NCI-H460 (cell line): ENCODE results near the gene ZNF101. TPM values are rescaled to one million over a fixed set of nuclear protein-coding genes. Genes with fewer than 3 reads are reported as not detected.
A peak's percentile ranks its signal among the peaks of the same experiment; 100 is the strongest.

ENCODE experiments used
- DNase-seq: peaks from one replicate; pipeline ENCODE4 v3.0.0-alpha.2; 2016; ENCODE audit warnings: low read depth; ENCODE audit errors: extremely low read depth
- total RNA-seq: library from RNA; depleted of rRNA; stranded (reverse); fragments of >200 nt; shearing (Covaris generic); gene quantifications from 2 replicates; pipeline ENCODE4 v1.2.3, GENCODE V29; 2014

Gene ZNF101
- total RNA-seq, 1 experiment from 2014 or later = 7.0 TPM

DNA sequence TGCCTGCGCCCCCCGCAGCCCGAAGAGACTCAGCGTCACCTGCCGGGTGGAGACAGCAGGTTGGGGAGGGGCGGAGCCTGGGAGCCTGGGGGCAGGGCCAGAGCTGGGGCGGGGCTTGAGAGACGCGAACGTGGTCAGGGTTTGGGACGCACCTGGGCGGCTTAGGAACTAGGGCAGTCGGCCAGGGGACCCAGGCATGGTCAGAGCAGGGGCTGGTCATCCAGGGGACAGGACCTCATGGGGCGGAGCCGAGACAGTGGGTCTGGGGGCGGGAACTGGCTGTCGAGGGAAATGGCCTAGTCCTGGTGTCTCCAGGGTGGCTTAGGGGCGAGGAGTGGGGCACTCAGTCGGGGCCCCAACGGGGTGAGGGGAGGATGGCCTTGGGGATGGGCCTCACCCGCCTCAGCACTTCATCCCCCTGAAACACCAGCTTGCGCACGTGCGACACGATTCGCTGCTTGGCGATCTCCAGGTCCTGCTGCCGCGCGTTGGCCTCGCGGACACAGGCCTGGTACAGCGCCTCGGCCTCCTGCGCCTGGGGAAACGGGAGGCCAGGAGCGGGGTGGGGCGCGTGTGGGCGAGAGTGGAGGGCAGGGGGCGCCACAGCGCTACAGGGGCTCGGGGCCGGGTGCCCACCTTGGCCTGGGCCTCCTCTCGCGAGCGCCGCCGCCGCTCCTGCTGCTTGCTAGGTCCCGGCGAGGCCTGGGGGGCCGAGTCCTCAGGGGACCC is 31.0 kb upstream of the ZNF101 start:
- DNase-seq = no peak

DNA sequence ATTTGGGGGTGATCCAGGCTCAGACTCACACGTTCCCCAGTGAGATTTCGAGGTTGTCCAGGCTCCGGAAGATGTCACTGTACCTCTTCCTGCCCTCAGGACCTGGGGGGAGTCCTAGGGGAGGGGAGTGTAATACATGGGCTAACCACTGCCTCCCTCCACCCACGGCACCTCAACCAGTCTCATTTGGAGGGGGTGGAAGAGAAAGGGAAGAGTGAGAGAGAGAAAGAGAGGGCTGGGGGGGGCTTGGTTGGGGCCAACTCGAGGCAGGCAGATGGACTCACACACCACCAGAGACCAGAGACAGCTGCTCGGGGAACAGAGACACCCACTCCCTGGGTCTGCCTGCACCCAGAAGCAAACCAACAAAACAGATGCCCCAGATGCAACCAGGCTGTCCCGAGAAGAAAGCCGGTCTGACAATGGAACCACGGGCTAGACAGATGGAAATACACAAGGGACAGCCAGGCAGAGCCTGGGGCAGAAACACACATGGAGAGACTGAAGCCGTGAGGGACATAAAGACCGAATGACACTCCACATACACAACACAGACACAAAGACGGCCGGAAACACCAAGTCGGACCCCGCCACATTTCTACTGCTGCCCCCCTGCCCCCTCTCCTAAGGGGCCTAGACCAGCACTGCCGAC is 26.0 kb upstream of the ZNF101 start:
- no peak for DNase-seq

DNA sequence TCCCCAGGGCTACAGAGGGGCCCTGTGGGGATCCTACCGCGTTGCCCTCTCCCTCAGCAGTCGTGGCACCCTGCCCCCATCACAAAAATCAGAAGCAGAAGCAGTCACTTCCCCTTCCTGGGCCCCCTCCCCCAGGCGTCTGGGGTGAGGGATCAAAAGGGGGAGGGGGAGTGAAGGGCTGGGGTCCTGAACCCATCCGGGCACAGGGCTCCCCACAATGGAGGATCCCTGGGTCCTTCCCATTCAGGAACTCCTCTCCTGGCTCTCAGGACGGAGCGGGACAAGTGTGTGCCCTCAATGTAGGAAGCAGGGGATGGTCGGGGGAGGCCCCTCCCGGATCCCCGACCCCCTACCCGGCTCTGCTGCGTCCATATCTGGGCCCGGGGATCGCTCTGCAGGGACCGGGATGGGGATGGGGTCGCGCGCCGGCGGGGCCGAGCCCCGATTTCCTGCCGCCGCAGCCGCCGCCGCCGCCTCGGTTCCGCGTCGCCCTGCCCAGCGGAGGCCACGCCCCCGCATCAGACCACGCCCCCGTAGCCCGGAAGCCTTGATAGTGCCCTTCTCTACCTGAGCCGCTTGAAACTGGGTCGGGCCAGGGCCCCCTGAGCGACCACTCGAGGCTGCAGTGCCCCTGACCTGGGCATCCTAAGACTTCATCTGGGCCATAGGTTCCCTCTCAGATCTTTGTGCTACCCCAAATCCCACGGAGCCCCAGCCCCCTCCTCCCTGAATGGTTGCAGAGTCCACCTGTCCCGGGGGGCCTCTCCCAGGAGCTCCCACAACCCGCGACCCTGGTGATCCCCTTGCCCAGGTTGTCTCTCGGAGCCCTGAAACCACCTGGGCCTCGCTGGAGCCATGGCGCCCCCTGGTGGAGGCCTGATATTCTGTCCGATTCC is 25.2 kb upstream of the ZNF101 start, which contains the start of gene GMIP:
Gene GMIP, minus strand, starts transcription at position 500 of the 896 bp plus-strand sequence. Its CDS starts 128 bp downstream, at position 372.
- DNase-seq = peak; percentile 43

DNA sequence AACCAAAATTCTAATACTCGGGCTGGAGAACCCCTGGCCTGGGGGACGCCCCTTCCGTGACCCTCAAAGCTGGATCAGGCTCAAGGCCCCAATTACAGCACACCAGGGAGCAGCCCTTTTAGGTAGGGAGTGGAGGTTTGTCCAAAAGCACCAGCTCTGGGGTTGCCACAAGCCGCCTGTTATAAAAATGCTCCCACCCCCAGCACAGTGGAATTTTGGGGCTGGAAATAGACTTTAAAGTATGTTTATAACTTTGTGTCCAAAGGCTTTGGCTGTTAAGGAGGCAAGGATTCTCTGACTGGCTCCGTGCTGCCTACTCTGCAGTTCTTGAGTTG is 24.6 kb upstream of the ZNF101 start:
- DNase-seq = no peak

DNA sequence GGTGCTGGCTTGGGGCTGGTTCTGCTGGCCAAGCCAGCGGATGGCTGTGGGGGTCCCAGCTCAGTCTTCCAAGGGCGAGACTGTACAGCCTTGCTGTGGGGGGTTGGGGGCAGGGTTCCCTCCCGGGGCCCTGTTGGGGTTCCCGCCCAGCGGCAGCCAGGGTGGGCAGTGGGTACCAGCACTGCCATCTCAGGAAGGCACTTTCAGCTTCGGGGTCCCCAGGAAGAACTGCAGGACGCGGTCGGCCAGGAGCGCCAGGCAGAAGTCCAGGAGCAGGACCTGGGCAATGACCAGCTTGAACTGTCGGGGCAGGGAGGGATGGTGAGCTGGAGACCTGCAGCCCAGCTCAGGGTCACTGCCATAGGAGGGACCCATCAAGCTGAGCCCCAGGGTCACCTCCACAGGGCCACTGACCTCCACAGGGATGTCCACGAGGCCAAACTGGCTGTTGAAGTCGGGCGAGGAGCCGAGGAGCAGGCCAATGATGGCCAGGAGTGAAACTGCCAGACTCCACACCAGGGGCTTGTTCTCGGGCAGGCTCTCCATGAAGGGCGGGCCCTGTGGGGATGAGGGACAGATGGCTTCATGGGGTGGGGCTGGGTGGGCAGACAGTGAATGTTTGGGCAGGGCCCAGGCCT is 23.3 kb upstream of the ZNF101 start:
- no peak for DNase-seq

DNA sequence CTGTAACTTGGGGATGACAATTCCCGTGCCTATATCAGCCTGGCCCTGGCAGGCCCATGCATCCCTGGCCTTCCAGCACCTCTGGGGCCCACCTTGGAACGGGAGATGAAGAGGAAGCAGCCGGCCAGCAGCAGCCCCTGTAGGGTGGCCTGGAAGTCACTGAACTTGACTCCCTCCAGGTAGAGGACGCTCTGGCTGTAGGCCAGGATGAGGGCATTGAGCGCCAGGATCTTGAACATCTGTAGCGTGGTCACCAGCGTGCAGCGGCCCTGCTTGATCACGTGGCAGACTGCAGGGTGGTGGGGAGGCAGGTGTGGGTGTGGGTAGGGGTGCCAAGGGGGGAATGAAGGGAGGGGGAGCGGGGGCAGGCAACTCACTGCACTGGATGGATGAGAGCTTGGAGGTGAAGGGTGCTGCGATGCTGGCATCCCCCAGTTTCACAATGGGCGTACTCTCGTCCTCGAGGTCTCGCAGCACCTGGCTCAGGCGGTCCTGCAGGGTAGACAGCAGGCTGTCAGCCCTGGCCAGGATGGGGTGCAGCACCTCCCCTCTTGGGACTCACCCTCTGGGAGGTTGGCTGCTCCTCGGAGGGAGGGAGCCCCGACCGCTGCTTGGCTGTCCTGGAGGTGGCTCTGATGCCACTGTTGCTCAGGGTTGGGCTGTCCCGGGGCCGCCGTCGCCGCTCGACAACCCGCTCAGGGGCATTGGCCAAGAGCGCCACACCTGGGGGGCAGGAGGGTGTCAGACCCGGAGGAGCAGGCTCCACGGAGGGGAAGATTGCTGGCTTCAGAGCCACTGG is 21.4 kb upstream of the ZNF101 start:
- DNase-seq = no peak

DNA sequence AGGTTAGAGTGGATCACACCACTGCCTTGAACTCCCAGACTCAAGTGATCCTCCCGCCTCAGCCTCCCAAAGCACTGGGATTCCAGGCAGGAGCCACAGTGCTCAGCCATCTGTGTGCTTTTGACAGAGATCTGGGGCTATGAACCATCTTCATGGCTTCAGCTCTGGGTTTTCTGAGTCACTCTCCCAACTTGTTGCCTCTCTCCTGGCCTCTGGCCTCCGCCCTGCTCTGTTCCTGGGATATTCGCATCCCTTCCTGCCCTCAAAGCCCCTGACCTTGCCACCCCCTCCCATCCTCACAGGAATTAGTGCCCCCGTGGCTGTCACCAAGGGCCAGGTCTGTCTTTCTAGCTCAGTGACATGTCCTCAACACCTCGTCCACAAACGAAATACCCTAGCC is 19.5 kb upstream of the ZNF101 start:
- no peak for DNase-seq

DNA sequence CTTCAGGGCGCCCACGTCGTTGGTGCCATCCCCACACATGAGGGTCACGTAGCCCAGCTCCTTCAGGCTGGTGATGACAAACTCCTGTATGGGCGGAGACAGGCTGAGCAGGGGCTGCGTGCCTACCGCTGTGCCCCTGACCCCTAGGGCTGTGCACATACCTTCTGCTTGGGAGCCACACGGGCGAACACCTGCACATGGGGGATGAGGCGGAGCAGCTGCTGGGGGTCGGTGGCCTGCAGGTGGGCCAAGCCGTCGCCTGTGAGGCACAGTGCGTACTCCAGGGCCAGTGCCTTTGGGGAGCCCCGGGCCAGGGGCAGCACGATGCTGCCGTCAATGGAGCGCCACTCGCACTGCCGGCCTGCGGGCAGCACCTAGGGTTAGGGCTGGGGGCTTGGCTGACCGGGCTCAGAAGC is 19.1 kb upstream of the ZNF101 start:
- DNase-seq = no peak

DNA sequence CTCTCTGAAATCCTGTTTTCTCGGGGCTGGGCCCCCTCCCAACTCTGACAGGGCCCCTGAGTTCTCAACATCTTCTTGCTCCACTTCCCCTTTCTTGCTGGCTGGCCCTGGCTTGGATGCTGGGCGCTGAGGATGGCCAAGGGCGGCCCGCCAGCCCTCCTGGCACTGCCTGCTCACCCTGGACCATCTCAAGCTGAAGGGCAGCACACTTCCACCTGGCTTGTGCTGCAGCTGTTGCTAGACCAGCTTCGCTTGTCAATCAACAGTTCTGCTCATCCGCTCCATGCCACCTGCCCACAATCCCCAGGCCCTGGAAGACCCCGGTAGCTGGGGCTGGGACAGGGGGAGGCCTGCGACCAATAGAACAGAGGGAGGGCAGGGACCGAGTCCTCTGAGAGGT is 18.3 kb upstream of the ZNF101 start:
- DNase-seq = no peak

DNA sequence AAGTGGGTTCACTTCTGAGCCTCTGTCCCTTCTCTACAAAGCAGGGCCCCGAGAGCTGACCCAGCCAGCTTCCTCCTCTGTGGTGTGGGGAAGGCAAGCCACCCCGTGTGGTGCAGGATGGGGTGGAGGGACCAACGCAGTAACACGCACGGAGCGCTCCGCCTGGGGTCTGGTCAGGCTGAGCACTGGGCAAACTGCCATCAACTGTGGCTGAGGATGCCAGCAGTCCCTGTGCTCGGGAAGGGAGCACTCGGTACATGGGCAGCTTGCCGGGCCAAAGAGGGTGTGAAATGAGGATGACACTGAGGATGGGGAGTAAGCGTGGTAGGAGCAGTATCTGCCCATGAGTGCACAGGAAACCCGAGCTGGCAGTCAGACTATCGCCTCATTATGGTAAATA is 17.6 kb upstream of the ZNF101 start:
- no peak for DNase-seq

DNA sequence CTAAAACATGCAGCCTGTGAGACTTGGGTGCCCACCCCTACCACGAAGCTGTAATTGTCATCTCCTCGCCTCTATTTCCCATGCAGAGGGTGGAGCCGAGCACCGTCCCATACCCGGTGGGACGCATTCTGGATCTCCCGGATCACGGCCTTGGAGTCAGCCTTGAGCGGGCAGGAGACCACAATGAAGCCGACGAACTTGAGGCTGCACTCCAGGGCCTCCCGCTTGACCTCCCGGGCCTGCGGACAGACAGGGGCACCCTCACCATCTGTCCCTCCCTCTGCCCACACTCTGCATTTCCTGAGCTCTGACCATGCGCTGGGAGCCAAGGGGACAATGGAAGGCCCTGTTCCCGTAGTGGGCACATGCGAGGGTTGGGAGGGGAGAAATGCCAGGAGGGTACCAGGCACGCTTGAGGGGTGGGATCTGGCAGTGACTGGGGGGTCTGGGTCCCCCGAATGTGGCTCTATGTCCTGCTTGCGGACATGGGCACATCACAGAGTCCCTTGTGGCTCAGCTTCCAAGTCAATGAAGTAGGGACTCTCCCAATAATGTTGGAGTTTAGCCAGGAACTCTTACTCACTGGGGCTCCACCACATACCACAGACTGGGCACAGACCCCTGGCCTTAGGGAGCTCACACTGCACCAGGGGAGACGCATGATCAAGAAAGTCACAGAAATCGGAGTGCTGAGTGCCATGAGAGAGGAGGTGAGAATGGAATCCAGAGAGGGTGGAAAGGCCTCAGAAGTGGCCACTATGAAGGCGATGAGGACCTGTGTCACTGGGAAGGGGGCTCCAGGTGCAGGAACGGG is 15.9 kb upstream of the ZNF101 start:
- no peak for DNase-seq

DNA sequence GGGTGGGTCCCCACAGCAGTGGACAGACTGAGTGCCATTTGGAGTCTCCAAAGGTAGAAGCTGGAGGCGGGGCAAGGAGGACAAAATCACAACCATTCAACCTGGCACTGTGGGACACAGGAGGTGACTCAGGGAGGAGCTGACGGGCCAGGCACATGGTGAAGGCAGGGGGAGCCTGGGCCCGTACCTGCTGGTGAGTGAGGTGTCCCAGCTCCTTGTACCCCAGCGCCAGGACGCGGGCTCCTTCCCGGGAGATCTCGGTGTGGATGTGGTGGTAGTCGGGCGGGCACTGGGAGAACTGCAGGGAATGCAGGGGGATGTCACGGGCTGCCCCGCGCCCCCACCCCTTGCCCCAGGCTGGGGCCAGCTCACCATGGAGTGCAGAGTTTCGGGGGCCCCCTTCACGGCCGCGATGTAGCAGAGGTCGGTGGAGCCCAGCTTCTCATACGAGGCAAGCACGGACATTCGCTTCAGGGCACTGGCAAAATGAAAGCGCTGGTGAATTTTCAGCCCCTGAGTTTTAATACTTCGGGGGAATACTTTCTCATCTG is 15.0 kb upstream of the ZNF101 start:
- no peak for DNase-seq

DNA sequence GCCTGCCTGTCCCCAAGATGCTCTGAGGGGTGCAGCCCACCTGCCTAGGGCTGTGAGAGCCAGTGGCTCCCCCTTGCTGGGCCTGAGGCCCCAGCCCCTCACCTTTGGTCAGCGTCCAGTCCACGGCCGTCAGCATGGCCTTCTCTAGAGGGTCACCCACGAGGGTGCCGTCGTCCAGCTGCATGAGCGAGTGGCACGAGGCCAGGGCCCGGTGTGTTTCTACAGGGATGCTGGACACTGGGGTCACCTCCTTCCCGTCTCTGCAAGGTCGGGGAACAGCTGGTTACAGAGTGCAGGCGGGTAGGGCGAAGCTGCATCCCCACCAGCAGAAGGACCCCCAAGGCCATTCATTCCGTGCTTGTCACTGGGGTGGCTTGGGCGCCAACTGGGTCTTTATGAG is 14.2 kb upstream of the ZNF101 start:
- no peak for DNase-seq

DNA sequence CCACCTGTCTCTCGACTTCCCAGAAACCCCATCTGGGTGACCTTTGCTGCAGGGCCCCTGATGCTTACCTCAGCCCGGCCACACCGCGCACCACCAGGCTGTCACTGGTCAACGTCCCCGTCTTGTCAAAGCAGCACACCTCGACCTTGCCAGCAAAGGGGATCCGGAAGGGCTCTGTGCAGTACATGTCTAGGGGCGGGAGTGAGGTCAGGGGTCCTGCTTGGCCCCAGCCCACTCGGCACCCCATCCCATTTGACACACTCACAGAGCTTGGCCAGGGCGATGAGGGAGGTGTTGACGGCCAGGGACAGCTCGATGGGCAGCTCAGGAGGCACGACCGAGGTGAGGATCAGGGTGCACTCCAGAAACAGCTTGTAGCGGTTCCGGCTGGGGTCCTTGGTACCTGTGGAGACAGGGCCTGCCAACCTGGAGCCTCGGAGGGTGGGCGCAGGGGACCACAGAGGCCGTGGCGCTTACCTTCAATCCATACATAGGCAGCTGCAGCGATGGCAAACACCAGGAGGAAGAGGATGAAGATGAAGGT is 13.5 kb upstream of the ZNF101 start:
- no peak for DNase-seq

DNA sequence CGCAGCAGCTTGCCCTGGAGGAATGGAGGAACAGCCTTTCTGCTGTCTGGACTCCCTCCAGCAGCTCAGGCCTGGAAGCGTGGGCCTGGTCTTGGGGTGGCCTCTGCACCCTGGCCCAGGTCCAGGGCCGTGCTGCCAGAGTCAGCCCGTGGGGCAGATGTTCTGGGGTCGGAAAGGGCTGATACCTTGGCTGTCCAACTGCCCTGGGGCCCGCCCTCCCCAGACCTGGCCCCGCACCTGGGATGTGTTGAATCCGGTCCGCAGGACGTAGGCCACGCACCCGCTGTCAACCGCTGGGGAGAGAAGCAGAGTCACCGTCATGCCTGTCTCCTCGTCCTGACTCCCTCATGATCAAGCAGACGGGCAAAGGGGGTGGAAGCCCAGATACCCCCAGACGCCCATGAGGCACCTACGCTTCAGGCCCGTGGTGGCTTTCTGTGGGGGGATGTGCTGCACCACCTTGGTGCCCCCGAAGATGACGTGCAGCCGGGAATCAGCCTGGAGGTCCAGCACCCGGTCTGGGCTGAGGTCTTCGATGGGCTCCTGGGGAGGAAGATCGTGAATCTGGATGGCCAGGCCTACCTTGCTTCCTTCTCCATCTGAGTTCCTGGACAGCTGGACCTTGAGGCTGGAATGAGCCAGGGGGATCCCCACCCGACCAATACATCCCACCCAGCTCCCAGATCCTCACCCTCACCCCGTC is 12.8 kb upstream of the ZNF101 start:
- DNase-seq = no peak

DNA sequence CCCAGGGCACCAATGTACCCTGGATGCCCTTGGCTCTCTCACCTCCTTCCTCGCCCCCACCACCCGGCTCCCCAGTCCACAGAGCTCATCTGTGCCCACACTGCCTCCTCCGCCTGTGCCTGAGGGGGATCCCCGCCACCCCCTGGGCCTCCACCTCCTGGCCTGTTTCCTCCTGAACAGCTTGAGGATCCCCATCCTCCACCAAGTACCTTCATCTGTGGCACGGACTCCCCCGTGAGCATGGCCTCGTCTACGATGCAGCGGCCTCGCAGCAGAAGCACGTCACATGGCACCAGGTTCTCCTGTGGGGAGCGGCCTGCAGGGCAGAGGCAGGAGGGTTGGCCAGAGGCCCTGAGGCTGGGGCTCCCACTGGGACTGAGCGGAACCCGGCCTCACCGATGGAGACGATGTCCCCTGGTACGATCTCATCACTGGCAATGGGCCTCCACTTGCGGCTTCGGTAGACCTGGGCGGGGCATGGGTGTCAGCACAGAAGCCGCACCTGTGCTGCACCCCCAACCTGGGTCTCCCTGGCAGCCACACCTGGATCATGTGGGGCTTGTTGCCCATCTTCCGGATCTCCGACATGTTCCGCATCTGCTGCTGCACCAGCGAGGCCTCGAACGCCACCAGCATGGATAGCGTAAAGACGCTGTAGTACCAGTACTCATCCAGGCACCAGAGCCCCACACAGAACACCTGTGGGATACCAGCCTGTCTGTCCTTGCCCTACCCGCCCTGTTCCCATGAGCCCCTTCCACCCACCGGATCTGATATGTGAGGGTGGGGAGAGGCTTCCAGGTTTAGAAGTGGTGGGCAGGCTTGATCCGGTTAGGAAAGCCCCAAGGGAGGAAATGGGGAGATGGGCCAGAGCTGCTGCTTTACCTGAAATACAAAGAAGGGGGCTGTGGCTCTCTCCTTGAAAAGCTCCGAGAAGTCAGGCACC is 11.9 kb upstream of the ZNF101 start:
- DNase-seq = no peak

DNA sequence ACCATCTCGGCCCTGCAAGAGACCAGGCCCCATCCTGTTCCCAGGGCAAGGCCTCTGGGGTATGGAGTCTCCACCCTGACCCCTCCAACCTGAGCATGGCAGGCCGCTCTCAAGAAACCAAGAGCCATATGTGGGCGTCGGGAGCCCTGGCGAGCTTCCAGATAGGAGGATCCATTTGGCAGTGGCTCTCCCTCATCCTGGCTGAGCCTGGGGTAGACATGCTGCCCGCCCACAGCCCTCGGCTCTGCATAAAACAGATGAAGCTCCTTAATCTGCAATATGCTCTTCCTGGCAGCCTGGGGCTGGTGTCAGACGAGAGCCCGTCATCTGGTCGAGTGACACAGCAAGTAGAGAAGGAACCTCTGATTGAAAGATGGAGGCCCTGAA is 11.2 kb upstream of the ZNF101 start:
- DNase-seq = no peak
